Stimulated activated CD8-positive, alpha-beta memory T cell treated with anti-CD3 and anti-CD28 coated beads, Interleukin-2, amount 100 ng/mL, for 1 hour (primary cell): ENCODE measurements around the gene ZNF653.
"Not testable (repeated sequence)": the region's sequence is repeated elsewhere in the genome, so short reads cannot be mapped to it uniquely, and the experiment has no call there.

Source experiments
- DNase-seq, 2 donors: peaks; one replicate each; pipeline ENCODE4 v3.0.0-alpha.2; 2020; ENCODE audit warnings: low read depth in 2 of 2

ZNF653 gene

DNA sequence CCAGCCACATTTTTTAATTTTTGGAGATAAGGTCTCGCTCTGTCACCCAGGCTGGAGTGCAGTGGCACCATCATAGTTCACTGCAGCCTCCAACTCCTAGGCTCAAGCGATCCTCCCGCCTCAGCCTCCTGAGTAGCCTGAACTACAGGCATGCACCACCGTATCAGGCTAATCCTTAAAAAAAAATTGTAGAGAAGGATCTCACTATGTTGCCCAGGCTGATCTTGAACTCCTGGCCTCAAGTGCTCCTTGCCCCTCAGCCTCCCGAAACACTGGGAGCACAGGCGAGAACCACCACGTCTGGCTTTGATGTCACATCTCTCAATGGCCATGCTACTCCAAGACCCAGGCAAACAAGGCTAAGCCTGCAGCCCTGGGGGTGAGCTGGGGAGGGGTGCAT lies 49.0 kb downstream of the ZNF653 start:
- DNase-seq, result no peak

DNA sequence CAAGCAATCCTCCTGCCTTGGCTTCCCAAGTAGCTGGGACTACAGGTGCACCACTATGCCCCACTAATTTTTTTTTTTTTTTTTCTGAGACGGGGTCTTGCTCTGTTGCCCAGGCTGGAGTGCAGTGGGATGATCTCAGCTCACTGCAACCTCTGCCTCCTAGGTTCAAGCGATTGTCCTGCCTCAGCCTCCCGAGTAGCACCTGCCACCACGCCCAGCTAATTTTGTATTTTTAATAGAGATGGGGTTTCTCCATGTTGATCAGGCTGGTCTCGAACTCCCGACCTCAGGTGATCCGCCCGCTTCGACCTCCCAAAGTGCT lies 50.4 kb downstream of the ZNF653 start:
- DNase-seq, result not testable (repeated sequence)

DNA sequence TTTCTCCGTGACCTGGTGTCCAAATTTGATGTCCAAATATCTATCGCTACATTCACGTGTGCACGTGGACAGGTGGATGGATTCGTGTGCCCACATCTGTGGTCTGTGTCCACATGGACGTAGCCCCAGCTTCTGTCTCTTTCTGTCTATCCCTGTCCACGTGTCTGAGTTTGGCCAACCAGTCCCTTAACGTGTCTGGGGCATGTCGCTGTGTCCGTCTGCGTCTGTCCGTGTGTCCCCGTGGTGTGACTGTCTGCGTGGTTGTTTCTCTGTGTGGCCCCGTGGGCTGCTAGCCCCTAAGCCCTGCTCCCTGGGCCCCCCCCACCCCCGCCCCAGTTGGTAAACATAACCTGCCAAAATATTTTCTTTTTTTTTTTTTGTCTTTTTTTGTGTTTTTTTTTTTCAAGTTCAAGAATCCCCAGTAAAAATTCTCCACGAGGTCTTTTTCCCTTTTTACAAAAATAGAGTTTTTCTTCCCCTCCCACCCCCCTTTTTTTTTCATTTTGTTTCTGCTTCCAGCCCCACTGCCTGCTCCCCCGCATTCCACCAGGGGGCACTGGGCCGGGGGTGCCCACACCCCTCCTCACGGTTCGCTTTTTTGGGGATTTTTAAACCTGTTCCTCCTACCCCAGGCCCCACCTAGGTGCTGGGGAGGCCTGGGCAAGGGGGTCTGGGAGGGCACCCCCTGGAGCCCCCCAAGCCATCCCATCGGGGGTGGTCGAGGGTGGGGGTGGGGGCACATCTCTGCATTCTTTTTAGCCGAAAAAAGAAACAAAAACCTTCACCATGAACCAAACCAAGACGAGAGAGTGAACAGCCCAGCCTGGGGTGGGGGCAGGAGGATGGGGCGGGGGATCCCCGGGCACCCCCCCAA lies 51.9 kb downstream of the ZNF653 start:
- no peak for DNase-seq

DNA sequence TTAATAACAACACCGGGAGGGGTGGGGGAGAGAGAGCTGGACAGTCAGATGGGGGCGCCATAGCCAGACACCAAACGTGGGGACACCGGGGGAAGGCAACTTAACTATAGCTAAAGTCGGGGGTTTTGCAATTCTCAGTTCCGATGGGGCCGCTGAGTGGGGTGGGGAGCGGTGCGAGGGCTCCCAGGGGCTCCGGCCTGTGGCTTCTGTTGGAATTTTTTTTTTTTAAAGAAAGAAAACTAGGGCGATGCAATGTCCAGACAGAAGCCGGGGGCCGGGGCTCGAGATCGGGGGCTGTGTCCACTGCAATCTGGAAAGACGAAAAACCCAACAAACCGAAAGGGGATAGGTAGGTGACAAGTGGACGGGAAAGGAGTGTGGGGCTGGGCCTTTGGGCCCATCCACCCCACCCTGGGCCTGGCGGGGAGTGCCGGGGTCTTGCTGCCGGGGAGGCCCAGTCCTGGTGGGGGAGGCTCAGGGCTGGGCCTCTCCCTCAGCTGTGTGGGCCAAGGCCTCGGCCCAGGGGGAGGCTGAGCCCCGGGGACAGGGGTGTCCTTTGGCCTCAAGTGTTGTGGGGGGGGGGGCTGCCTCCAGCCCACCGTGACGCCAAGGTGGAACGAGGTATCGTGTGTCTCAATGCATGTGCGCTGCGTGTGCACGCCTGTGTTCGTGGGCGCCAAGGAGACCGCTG lies 52.9 kb downstream of the ZNF653 start:
- no peak for DNase-seq

DNA sequence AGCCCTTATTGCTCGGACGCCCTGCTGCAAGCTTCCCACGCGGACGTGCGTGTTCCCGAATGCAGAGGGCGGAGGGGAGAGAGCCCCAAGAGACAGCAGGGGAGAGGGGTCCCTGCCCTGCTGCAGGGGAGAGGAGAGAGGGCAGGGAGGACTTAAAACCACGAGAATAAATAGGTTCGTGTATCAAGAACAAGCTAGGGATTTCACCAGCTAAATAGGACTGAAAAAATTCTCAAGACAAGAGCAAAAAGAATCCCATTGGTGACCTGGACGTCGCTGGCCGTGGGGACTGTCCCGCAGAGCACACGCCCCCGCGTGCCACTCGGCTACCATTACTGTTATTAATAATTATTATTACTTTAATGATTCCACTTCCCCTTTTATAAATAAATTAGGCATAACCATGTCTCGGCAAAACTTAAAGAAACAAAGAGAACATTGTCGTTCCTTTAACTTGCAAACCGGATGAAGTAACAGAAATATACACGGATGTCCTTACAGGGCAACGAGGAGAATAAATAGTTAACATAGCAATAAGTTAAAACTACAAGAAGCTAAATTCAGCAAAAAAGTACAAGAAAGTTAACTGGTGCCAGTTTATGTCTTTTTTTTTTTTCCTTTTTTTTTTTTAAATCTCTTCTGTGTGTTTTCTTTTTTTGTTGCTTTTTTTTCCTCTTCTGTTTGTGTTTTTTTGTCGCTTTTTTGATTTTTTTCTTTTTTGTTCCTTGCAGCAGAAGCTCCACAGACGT lies 53.6 kb downstream of the ZNF653 start:
- no peak for DNase-seq

DNA sequence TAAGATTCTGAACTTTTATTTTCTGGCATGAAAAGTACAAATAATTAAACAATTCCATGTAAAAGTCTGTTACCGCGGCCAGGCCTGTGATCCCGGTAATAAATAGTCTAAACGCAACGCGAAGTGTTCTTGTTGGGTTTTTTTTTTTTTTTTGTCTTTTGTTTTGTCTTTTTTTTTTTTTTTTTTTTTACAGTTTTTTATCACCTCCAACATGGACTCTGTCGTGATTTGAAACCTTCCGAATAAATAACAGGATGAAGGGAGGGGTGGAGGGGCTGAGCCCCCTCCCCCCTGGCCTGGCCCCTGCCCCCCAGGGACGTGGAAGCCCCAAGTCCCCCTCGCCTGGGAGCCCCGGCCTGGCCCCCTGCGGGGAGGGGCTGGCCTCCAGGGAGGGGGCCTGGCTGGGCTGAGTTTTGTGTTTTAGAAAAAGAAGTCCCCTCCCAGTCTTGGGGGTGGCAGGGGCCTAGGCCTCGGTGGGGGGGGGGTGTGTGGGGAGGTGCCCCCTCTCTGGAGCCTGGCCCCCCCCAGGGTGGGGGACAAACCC lies 54.2 kb downstream of the ZNF653 start:
- no peak for DNase-seq

DNA sequence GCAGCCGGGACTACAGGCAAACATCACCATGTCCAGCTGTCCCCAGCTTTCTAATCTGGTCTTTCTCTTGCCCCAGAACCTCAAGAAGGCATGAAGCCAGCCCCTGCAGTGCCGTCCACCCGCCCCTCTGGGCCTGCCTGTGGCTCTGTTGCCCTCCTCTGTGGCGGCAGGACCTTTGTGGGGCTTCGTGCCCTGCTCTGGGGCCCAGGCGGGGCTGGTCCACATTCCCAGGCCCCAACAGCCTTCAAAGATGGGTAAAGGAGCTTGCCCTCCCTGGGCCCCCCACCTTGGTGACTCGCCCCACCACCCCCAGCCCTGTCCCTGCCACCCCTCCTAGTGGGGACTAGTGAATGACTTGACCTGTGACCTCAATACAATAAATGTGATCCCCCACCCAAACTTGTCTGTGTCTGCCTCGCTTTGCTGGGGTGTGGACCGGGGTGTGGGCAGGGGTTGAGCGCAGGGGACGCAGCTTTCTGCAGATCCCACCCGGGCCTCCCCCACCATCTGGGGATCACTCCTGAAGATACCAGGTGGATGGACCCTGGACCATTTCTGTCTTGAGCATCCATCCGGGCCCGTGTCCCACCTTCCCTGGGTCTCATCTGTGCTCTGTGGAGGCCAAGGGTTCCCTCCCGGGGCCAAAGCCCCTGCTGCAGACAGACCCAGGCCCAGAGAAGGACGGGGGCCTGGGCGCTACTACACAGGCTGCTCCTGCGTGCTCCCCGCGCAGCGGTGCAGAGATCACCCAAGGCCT lies 54.9 kb downstream of the ZNF653 start:
- DNase-seq, result no peak

DNA sequence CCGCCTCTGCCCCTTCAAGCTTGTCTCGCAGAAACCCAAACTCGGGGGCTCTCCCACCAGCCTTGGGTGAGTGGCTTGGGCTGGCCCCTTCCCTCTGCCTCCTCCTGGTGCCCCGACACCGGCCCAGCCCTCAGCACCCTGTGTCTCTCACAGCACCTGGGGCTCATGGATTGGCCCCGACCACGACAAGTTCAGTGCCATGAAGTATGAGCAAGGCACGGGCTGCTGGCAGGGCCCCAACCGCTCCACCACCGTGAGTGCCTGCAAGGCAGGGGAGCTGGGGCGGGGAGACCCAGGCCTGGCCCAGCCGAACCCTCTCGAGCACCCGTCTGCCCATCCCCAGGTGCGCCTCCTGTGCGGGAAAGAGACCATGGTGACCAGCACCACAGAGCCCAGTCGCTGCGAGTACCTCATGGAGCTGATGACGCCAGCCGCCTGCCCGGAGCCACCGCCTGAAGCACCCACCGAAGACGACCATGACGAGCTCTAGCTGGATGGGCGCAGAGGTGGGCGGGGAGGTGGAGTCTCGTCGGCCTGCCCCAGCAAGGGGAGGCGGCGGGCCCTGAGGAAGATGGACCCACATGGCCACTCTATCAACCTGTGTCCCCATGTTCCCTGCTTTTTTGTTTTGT lies 56.6 kb downstream of the ZNF653 start:
- no peak for DNase-seq

DNA sequence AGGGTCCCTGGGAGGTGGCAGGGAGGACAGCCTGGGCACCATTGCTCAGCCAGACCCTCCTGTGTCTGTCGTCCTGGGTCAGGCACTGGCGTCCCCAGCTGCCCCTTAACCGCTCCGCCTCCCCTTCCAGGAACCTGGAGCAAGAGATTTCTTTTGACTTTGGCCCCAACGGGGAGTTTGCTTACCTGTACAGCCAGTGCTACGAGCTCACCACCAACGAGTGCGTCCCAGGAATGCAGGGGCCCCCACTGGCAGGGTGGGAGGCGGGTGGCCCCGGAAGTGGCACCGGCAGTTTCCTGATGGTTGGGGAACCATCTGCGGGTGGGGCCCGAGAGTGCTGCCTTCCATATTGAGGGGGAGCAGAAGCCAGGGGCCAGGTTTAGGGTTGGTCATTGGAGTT lies 57.2 kb downstream of the ZNF653 start:
- DNase-seq, result no peak

DNA sequence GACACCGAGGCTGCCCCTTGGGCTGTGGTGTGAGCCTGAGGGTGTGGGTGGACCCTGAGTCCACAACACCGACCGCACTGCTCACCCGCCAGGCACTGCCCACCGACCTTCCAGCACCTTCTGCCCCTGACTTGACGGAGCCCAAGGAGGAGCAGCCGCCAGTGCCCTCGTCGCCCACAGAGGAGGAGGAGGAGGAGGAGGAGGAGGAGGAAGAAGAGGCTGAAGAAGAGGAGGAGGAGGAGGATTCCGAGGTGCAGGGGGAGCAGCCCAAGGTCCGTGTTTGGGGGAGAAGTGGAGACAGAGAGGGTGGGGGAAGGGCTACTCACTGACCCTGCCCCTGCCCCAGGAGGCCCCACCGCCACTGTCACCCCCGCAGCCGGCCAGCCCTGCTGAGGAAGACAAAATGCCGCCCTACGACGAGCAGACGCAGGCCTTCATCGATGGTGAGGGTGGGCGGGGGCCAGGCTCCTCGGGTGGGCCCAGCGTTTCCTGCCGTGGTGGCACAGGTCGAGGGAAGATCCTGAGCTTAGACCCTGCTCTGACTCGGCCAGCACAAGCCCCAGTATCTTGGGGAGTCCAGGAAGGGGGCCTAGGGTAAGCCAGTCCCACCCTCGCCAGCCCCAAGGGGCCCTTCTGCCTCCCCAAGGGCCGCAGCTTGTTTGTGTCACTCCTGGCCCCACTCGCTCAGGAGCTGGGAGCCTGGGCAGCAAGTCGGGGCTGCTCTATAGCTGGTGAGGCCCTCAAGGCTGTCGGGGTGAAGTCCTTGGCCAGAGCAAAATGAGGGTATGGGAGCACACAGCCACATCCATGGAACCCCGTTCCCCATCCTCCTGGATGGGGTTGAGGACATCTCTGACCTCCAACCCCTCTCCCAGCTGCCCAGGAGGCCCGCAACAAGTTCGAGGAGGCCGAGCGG lies 58.0 kb downstream of the ZNF653 start:
- no peak for DNase-seq

DNA sequence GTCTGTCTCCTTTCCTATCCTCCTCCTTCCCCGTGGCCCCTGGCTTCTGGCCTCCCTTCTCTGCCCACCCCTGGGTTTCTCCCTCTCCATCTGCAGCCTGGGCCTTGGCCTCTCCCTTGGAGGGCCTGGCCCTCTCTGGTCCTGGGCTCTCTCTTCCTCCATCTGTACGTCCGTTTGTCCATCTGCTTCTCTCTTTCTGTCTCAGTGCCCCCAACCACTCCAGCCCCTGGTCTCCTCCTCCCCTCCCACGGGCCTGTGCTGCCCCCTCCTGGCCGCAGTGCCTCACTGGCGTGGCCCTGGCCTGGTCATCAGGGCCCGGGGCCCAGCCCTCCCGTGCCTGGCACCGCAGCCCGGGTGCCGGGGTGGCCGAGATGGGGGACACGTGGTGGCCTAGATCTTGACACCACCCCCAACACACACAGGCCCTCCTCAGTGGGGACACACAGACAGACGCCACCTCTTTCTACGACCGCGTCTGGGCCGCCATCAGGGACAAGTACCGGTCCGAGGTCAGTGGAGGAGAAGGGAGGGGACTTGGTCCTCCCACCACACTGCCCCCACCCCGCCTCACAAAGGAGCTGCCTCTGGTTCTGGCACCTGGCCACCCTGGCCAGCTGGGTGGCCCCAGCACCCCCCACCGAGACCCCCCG lies 58.9 kb downstream of the ZNF653 start:
- DNase-seq, result peak in 1 of 2 donors; percentile 21

DNA sequence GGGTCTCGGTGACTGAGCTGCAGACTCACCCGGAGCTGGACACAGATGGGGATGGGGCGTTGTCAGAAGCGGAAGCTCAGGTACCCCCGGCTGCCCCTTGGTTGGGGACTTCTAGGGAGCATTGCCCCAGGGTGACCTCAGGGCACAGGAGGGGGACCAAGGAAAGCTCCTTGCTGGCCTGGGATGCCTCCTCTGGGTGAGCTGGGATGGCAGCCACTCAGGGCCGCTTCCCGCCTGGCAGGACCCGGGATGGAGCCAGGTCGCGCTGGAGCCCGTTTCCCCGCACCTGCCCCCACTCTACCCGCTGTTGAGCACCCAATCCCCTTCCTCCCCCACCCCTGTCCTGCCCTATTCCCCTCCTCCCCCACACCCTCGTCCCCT lies 59.4 kb downstream of the ZNF653 start:
- DNase-seq, result no peak

DNA sequence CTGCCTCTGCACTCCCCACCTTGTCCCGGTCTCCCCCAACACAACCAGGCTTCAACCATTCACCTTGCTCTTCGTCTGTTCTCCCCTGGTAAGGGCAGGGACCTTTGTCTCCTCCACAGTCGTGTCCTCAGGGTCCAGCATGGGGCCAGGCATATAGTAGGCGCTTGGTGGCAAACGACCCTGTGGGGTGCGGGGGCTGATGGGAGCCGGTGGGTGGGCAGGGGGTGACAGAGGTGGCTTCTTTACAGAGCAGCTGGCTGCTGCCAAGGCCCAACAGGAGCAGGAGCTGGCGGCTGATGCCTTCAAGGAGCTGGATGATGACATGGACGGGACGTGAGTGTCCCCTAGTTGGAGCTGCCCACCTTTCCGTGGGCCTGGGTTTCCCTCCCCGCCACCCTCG lies 60.5 kb downstream of the ZNF653 start:
- DNase-seq, result no peak

DNA sequence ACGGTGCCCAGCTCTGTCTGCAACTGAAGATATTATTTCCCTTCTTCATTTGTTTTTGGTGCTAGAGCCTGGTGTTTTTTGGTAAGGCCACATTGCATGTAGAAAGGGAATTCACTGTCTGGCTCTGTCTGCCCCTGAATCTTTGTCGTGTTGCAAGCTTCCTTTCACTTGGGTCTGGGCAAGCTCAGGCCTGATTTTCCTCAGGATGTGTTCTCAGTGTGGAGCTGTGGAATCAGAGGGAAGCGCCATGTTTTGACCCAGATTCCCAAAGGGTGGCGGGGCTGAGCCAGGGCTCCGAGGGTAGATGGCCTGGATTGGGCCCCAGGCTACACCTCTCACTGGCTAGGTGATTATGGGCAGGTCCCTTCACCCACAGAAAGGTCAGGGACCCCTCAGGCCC lies 61.6 kb downstream of the ZNF653 start:
- DNase-seq, result no peak

DNA sequence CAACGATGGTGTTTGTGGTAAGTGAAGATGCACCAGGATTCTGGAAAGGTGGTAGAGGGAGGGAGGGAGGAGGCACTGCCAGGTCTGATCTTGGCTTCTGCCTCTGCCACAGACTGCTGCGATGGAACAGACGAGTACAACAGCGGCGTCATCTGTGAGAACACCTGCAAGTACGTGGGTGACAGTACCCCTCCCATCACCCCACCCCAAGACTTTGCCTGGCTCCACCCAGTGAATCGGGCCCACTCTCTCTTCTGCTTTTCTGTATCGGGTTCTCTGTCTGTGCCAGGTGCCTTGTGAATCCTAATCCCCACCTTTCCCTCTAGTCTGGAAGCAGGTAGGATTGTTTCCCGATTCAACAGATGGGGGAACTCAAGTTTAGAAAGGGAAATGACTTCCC lies 67.7 kb downstream of the ZNF653 start:
- DNase-seq, result no peak

DNA sequence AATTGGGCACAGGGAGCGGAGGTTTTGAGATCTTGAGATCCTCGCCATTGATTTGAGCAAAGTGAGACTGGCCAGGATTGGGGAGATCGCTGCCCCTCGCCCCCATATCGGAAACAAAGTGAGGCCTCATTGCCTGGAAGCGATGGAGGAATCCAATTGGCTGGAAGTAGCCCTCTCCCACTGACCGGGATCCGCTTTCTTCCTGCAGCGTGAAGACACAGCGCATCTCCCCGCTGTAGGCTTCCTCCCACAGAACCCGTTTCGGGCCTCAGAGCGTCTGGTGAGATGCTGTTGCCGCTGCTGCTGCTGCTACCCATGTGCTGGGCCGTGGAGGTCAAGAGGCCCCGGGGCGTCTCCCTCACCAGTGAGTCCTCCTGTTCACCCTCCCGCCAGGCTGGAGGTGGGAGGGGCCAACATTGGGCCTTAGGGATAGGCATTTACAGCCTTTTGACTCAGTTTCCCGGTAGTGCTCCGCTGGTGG lies 69.8 kb downstream of the ZNF653 start:
- no peak for DNase-seq

DNA sequence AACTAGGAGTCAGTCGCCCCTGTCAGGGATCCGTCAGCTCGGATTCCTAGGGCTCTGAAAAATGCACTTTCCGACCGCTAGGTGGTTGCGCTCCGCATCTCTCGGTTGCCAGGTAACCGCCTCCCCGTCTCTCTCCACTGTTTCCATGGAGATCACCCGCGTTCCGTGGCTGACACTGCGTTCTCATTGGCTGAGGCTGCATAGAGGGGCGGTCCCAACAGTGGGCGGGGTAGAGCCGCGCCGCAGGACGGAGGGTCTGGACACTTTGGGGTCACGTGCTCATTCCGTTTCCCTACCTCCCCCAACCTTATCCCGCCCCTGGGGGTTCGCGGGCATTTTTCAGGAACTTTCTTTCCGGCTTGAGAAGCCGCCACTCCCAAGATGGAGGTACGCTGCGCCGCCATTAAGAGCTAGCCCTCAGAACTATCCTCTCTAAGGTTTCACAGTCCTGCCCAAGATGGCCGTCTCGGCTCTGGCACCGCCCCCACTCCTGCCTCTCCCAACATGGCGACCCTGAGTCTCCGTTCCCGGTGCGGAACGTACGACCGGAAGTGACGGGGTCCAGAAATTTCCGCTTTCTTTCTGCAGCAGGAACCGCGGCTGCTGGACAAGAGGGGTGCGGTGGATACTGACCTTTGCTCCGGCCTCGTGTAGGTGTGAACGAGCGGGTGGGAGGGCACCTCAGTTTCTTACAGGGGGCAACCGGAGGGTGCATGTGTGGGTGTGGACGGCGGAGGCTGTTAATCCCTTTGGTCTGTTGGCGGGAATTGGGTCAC lies 70.4 kb downstream of the ZNF653 start, which contains the start of the genes ODAD3 and PRKCSH:
ODAD3 (minus strand) TSS at position 65 of the 776 bp plus-strand sequence. CDS start 105 bp downstream, outside the sequence.
PRKCSH (plus strand) TSS at position 579 of the 776 bp plus-strand sequence. CDS start 483 bp downstream, outside the sequence.
- peak; percentile 96 to 97 for DNase-seq

DNA sequence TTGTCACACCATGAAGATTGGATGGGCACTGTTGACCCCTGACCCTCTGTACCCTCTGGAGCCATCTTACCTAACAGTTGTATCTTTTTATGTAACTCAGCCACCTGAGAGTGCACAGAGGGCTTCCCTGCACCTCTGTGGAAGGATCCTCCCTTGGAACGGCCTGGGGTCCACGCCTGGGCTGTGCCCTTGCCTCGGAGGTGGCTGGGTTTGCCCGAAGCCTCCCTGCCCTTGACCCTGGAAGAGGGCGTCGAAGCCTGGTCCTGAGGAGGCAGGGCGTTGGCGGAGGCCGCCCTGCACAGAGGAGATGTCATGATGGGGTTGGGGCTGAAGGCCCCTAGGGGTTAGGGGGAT lies 71.0 kb downstream of the ZNF653 start:
- no peak for DNase-seq
